Colonic mucosa (tissue), 4 donors: Measurements from ENCODE around the gene ZBTB33. TPM values are rescaled to one million over a fixed set of nuclear protein-coding genes. Genes with fewer than 3 reads are reported as not detected.

Experiments used
- DNase-seq: peaks from one replicate; pipeline ENCODE4 v3.0.0-alpha.2; 2020
- H3K27ac ChIP-seq: fragments of 200-600 bp; one replicate; pipeline ENCODE4 v1.8.0; 2021
- H3K27me3 ChIP-seq: fragments of 200-600 bp; one replicate; pipeline ENCODE4 v1.8.0; 2021
- H3K36me3 ChIP-seq: fragments of 200-600 bp; one replicate; pipeline ENCODE4 v1.8.0; 2021
- H3K4me1 ChIP-seq: fragments of 200-600 bp; one replicate; pipeline ENCODE4 v1.8.0; 2021; ENCODE audit warnings: mild to moderate bottlenecking
- H3K4me3 ChIP-seq: fragments of 200-600 bp; one replicate; pipeline ENCODE4 v1.8.0; 2021
- H3K9ac ChIP-seq, 2 donors: one replicate each; pipeline ENCODE4 v1.7.0; 2013; ENCODE audit warnings: control low read depth in 2 of 2, low read depth in 2 of 2, low read length in 2 of 2
- H3K9me3 ChIP-seq: fragments of 200-600 bp; one replicate; pipeline ENCODE4 v1.8.0; 2021
- CTCF ChIP-seq: fragments of 200-600 bp; IDR thresholded peaks from one replicate; pipeline ENCODE4 v1.8.0; 2022; ENCODE audit warnings: antibody characterized with exemption, mild to moderate bottlenecking
- intact Hi-C: fragments of 100-400 bp; cut with DNase I; formaldehyde crosslinking; loops from one replicate; pipeline ENCODE4 v1.14.1; 2022
- total RNA-seq, 2 donors: library from RNA; stranded (reverse); fragmentation: NEBNext Ultra II Directional in 1 of 2; extraction: Animal tissue kit (Norgen Biotek cat#: 25700) in 1 of 2; gene quantifications; one replicate each; pipeline ENCODE4 v1.2.1, GENCODE V29; 2021
- donor health status: healthy.
- donor health status: DM: no; HTN: no; CAD: no.
- donor health status: DM: no; HTN: no; CAD: no.

The ZBTB33 gene
- total RNA-seq, 2 donors from 2014 or later: 11.3 to 13.6 TPM

DNA sequence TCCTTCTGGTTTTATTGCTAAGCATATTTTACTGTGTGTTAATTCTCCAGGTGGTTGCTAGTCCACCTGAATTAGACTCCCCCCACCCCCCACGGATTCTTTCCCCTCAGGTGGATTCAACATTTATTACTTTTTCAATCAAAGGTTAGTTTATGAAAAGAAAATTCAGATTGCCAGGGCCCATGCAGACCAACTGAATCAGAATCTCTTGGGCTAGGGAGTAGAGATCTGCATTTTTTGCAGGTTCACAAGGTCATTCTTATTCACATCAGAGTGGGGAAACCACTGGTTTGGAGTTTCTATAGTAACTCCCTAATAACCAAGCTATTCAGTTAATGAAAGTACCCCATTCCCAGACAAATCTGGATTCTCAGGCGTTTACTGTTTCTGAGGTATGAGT is 50.9 kb downstream of the ZBTB33 start:
- no peak for DNase-seq
- intact Hi-C loops: no loop called here
- H3K36me3 ChIP-seq: no peaks in the 10 kb centered on the region

DNA sequence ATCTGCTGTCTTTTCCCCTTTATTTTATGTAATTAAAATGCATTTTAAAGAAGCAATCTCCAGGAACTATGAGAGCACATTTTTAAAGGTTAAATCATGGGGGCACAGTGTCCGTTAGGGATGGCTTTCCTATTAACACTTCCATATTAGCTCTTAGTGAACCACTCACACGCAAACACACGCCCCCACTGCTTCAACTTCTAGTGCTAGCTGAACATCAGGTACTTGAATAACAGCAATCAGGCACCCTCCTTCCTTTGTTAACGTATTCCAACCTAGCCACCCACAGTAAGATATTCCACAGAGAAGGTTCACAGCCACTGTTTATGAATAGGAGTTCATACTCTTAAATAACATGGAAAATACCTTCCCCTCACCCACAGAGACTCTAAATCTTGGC is 51.3 kb downstream of the ZBTB33 start:
- Histone ChIP-seq H3K27me3 (no peaks in the 10 kb centered on the region), H3K27ac (no peak overlapping the region), H3K4me3 (no peak overlapping the region), H3K36me3 (no peaks in the 10 kb centered on the region), H3K9ac (no peak overlapping the region), H3K9me3 (no peaks in the 10 kb centered on the region), H3K4me1 (no peaks in the 10 kb centered on the region)
- TF ChIP-seq CTCF: no peak
- intact Hi-C loops: no loop called here
- no peak for DNase-seq

More for the DNA sequence above, 50.9 kb downstream of the ZBTB33 start:
- Histone ChIP-seq H3K4me3 (no peak overlapping the region), H3K9me3 (no peaks in the 10 kb centered on the region), H3K4me1 (no peaks in the 10 kb centered on the region), H3K27ac (no peak overlapping the region), H3K9ac (no peak overlapping the region), H3K27me3 (no peaks in the 10 kb centered on the region)
- TF ChIP-seq CTCF: no peak

- Histone ChIP-seq H3K9me3 (no peaks in the 10 kb centered on the region), H3K9ac (no peak overlapping the region), H3K27me3 (peaks cover 2% of the 10 kb centered on the region), H3K4me1 (no peaks in the 10 kb centered on the region), H3K4me3 (no peak overlapping the region), H3K36me3 (no peaks in the 10 kb centered on the region), H3K27ac (no peak overlapping the region)
- DNase-seq: peak; percentile 26
- intact Hi-C loops: no loop called here
- TF ChIP-seq CTCF: no peak
Observed at GRCh38 chrX:120302434-120302833, 51.8 kb downstream of the ZBTB33 start.

GRCh38 chrX:120304256-120304655 is 53.6 kb downstream of the ZBTB33 start:
- DNase-seq: no peak
- H3K27ac ChIP-seq: no peak overlapping the region
- no peak for TF ChIP-seq CTCF
- H3K9me3 ChIP-seq: no peaks in the 10 kb centered on the region
- H3K9ac ChIP-seq: no peak overlapping the region
- intact Hi-C loops: no loop called here
- no peaks in the 10 kb centered on the region for H3K4me1 ChIP-seq
- no peaks in the 10 kb centered on the region for H3K36me3 ChIP-seq
- H3K4me3 ChIP-seq: no peak overlapping the region
- peaks cover 11% of the 10 kb centered on the region for H3K27me3 ChIP-seq

DNA sequence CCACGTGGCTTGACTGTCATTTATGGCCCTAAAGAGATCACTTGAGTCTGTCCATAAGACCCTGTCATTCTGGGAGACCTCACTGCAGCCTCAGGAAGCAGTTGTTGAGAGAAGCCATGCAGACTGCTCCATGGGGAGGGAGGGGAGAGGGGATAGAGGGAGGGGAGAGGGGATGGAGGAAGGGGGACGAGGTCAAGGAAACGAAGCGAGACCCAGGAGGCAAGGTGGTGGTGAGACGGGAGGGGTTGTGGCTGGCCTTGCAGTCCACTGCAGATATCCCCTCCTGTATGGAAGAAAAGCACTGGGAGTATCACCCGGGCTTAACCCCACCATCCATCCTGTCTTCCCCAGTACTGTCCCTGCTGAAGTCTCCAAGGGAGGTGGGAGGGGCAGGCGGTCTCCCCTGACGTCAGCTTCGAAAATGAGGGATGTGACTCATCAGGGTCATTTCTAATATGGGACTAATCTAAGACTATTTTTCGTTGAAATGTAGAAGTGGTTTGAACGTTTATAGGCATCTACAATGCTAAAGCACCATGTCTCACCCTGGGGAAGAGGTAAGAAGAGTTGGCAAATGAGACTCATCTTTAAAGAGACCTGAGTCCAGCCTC is 55.0 kb downstream of the ZBTB33 start:
- intact Hi-C loops: no loop called here
- no peak overlapping the region for H3K27ac ChIP-seq
- TF ChIP-seq CTCF: no peak

More for the DNA sequence above, 55.0 kb downstream of the ZBTB33 start:
- Histone ChIP-seq H3K36me3 (no peaks in the 10 kb centered on the region), H3K4me3 (no peak overlapping the region), H3K9me3 (no peaks in the 10 kb centered on the region), H3K27me3 (peaks cover 19% of the 10 kb centered on the region), H3K4me1 (no peaks in the 10 kb centered on the region), H3K9ac (no peak overlapping the region)
- DNase-seq: no peak
